DOHH2 (cell line): ENCODE measurements around the gene ITGA2.
A peak's percentile ranks its signal among the peaks of the same experiment; 100 is the strongest.

ENCODE experiments used
- H3F3A ChIP-seq: fragments of 200-600 bp; sonication (generic), shearing (Covaris generic); 2 replicates; pipeline ENCODE4 v1.6.0; 2016; ENCODE audit warnings: antibody characterized with exemption, mild to moderate bottlenecking; ENCODE audit not compliant: control insufficient read depth, insufficient read depth
- H3K27ac ChIP-seq: fragments of 200-600 bp; sonication (generic); 2 replicates; pipeline ENCODE4 v1.5.1; 2014; ENCODE audit warnings: low read depth, mild to moderate bottlenecking, low read length, moderate library complexity
- H3K27me3 ChIP-seq: fragments of 200-600 bp; sonication (generic); 2 replicates; pipeline ENCODE4 v1.6.1; 2014; ENCODE audit warnings: mild to moderate bottlenecking, low read length, mixed read lengths; ENCODE audit not compliant: control insufficient read depth
- H3K36me3 ChIP-seq: fragments of 200-600 bp; sonication (generic); 2 replicates; pipeline ENCODE4 v1.6.1; 2014; ENCODE audit warnings: mild to moderate bottlenecking, low read length, moderate library complexity, mixed read lengths; ENCODE audit not compliant: control insufficient read depth
- H3K4me1 ChIP-seq: fragments of 200-600 bp; sonication (generic); 2 replicates; pipeline ENCODE4 v1.6.1; 2014; ENCODE audit warnings: mild to moderate bottlenecking, low read length, mixed read lengths; ENCODE audit not compliant: control insufficient read depth
- H3K4me2 ChIP-seq: fragments of 200-600 bp; sonication (generic); 2 replicates; pipeline ENCODE4 v1.6.0; 2014; ENCODE audit warnings: mild to moderate bottlenecking, low read length, moderate library complexity
- H3K4me3 ChIP-seq: fragments of 200-600 bp; sonication (generic); 2 replicates; pipeline ENCODE4 v1.5.1; 2014; ENCODE audit warnings: mild to moderate bottlenecking, low read length, mixed read lengths
- H3K79me2 ChIP-seq: fragments of 200-600 bp; sonication (generic); 2 replicates; pipeline ENCODE4 v1.6.1; 2014; ENCODE audit warnings: mild to moderate bottlenecking, low read length, mixed read lengths; ENCODE audit not compliant: control insufficient read depth
- H3K9me2 ChIP-seq: fragments of 200-600 bp; sonication (generic); replicated peaks from 2 replicates; pipeline ENCODE4 v1.6.1; 2014; ENCODE audit warnings: mild to moderate bottlenecking, low read length, mixed read lengths; ENCODE audit not compliant: control insufficient read depth
- H3K9me3 ChIP-seq: fragments of 200-600 bp; sonication (generic); 2 replicates; pipeline ENCODE4 v1.6.1; 2014; ENCODE audit warnings: antibody characterized with exemption, low read length, mixed read lengths; ENCODE audit not compliant: control insufficient read depth, insufficient read depth
- H4K20me1 ChIP-seq: fragments of 200-600 bp; sonication (generic); 2 replicates; pipeline ENCODE4 v1.6.0; 2014; ENCODE audit warnings: low read depth, mild to moderate bottlenecking, antibody characterized with exemption, low read length, moderate library complexity; ENCODE audit not compliant: control insufficient read depth, insufficient read depth
- EZH2phosphoT487 ChIP-seq: fragments of 200-600 bp; sonication (generic); IDR thresholded peaks from 2 replicates; pipeline ENCODE4 v1.6.1; 2017; ENCODE audit warnings: borderline replicate concordance, mild to moderate bottlenecking, antibody characterized with exemption, low read length, moderate library complexity, mixed read lengths
- TF ChIP-seq, protein P1 (sequence below): fragments of 200-600 bp; sonication (generic); IDR thresholded peaks from one replicate; pipeline ENCODE4 v1.5.1; 2014; ENCODE audit warnings: antibody characterized with exemption, mild to moderate bottlenecking, low read depth, low read length; ENCODE audit not compliant: poor library complexity, severe bottlenecking

Gene ITGA2

DNA sequence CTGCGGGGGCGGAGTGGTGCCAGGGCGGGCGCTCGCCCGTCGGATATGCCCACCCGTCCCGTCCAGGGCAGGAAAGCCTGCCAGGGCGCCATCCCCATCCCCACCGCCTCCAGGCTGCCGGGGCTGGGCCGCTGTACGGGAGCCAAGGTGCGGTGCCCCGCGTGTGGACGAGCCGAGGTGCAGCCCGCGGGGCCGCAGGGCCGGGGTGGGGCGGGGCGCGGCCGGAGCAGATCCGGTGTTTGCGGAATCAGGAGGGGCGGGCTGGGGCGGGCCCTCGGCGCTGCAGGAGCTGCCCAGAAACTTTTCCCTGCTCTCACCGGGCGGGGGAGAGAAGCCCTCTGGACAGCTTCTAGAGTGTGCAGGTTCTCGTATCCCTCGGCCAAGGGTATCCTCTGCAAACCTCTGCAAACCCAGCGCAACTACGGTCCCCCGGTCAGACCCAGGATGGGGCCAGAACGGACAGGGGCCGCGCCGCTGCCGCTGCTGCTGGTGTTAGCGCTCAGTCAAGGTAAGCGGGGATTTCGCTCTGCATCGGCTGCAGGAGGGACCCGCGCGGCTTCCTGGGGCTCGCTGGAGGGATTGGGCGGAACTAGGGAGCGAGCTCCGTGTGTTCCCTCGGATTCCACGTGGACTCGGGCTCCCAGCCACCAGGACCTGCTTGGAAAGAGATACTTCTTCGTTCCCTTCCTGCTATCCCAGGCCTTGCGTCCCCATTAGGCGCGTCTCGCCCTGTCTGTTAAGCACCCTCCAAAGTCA, at the start of gene ITGA2:
Gene ITGA2 (plus strand): TSS at position 328 of the 756 bp plus-strand sequence. CDS start 117 bp downstream, at position 445.
- Histone ChIP-seq H3K9me3 (no peaks in the 10 kb centered on the region), H3K9me2 (no peaks in the 10 kb centered on the region), H3K4me2 (peak within 1 kb of the TSS; percentile 25), H3K36me3 (no peaks in the 10 kb centered on the region), H3K27ac (no peak within 1 kb of the TSS), H3F3A (no peaks in the 10 kb centered on the region), H3K27me3 (peaks cover 26% of the 10 kb centered on the region), H3K79me2 (no peaks in the 10 kb centered on the region), H4K20me1 (no peaks in the 10 kb centered on the region), H3K4me1 (no peaks in the 10 kb centered on the region), H3K4me3 (peak within 1 kb of the TSS; percentile 20; the same call in 1 of the 2 replicates)
- TF ChIP-seq, protein P1, sequence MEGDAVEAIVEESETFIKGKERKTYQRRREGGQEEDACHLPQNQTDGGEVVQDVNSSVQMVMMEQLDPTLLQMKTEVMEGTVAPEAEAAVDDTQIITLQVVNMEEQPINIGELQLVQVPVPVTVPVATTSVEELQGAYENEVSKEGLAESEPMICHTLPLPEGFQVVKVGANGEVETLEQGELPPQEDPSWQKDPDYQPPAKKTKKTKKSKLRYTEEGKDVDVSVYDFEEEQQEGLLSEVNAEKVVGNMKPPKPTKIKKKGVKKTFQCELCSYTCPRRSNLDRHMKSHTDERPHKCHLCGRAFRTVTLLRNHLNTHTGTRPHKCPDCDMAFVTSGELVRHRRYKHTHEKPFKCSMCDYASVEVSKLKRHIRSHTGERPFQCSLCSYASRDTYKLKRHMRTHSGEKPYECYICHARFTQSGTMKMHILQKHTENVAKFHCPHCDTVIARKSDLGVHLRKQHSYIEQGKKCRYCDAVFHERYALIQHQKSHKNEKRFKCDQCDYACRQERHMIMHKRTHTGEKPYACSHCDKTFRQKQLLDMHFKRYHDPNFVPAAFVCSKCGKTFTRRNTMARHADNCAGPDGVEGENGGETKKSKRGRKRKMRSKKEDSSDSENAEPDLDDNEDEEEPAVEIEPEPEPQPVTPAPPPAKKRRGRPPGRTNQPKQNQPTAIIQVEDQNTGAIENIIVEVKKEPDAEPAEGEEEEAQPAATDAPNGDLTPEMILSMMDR: no peak
- TF ChIP-seq EZH2phosphoT487: no peak

DNA sequence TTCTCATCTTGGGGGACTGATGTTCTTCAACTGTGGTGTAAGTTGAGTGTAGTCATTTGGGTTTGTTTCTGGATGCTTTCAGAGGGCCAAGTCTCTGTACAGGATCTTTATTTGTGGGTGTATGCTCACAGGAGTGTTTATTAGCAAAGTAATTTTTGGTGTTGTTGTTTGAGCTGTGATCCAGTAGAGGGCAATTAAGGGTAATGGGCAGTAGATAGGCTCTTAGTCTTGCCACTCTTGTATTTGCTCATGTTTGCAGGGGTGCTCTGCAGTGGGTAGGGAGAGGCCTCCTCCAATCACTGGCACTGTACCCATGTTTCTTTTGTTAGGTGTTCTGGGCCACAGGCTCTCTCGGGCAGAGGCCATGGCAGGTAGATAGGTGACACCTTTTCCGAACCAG, 45.9 kb upstream of the ITGA2 start:
- H3K36me3 ChIP-seq: no peaks in the 10 kb centered on the region
- no peaks in the 10 kb centered on the region for H3K9me2 ChIP-seq
- TF ChIP-seq, protein P1: no peak
- TF ChIP-seq EZH2phosphoT487: no peak
- H3K4me1 ChIP-seq: no peaks in the 10 kb centered on the region
- H3K27ac ChIP-seq: no peak overlapping the region
- H3K79me2 ChIP-seq: no peaks in the 10 kb centered on the region
- H3K9me3 ChIP-seq: no peaks in the 10 kb centered on the region
- no peak overlapping the region for H3K4me3 ChIP-seq
- H3F3A ChIP-seq: no peaks in the 10 kb centered on the region
- no peaks in the 10 kb centered on the region for H4K20me1 ChIP-seq
- peaks cover 19% of the 10 kb centered on the region for H3K27me3 ChIP-seq
- H3K4me2 ChIP-seq: no peak overlapping the region

DNA sequence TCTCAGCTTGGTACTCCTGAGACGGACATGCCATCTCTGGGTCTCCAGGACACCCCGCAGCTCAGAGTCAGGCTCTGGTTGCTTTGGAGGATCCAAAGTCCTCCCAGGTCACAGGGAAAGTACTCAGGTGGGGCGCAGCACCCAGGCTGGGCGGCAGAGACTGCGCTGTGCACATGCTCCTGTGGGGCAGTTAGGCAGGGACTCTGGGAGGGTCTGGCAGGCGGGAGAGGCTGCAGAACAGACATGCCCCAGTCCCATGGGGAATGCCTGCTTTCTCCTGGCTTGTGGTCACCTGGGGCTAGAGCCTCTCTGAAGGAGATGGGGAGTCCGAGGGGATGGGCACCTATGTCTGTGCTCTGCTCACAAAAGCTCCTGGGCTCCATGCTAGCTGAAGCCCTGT, 45.3 kb upstream of the ITGA2 start:
- Histone ChIP-seq H3K27me3 (peaks cover 19% of the 10 kb centered on the region), H3K9me2 (no peaks in the 10 kb centered on the region), H3K4me3 (no peak overlapping the region), H3K36me3 (no peaks in the 10 kb centered on the region), H3K79me2 (no peaks in the 10 kb centered on the region), H3F3A (no peaks in the 10 kb centered on the region), H3K4me1 (no peaks in the 10 kb centered on the region), H3K4me2 (no peak overlapping the region), H3K9me3 (no peaks in the 10 kb centered on the region), H3K27ac (no peak overlapping the region), H4K20me1 (no peaks in the 10 kb centered on the region)
- TF ChIP-seq EZH2phosphoT487: no peak
- TF ChIP-seq, protein P1: no peak
